ENCODE results near the gene CHRNA9. TPM values are rescaled to one million over a fixed set of nuclear protein-coding genes. Genes with fewer than 3 reads are reported as not detected.

CHRNA9 gene
- total RNA-seq, 1 experiment from 2014 or later, result not detected

DNA sequence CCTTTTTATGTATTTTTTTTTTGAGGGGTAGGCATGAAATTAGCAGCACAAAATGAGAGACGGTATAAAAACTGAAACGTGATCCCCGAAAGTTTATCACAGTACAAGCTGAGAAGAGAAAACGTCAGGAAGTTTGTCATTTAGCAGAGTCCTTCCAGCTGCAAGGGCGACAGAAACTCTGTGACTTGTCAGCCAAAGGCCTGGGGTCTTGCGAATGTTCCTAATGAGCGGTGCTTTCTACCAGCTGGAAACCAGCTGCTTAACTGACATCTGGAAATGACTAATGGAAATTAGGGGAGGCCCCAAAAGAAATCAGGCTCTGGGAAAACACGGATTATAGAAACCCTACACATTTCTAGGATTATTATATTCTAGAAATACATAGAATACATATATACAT lies 66.5 kb downstream of the CHRNA9 start:
- DNase-seq (ENCODE audit: low read depth), result no peak
- in situ Hi-C loops (cut with HindIII; ENCODE audit: low pct_unique_long_range_greater_than_20kb, low sequenced_read_pairs), result no loop called here

DNA sequence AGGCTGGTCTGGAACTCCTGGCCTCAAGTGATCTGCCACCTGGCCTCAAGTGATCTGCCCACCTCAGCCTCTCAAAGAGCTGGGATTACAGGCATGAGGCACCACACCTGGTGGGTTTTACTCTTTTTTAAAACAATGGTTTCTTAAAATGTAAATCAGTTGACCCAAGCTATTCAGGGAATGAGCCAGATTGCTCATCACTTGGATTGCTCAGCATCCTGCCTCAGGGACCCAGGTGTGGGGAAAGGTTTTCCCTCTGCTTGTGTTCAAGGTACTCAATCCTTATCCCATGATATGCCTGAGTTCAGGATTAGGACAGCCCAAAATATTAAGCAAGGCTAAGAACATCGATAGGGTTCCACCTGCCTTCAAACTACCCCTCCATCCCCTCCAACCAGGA lies 67.4 kb downstream of the CHRNA9 start:
- DNase-seq (ENCODE audit: low read depth), result no peak
- in situ Hi-C loops (cut with HindIII; ENCODE audit: low pct_unique_long_range_greater_than_20kb, low sequenced_read_pairs), result no loop called here

- in situ Hi-C loops (cut with HindIII; ENCODE audit: low pct_unique_long_range_greater_than_20kb, low sequenced_read_pairs), result no loop called here
- no peak for DNase-seq (ENCODE audit: low read depth)
These were observed 67.9 kb downstream of the CHRNA9 start for GRCh38 chr4:40403081-40403480.

Other genes with a start within 250 kb of the CHRNA9 start
- 0.24 TPM in 1 of 2 replicates, not detected in the other for gene RHOH, start 138.3 kb upstream of the CHRNA9 start, total RNA-seq (2014; rRNA removed; shearing (Covaris generic); ENCODE audit: low replicate concordance)

Data from Caki2 (cell line).